A673 (cell line): ENCODE measurements around the gene SUMF1. TPM values are rescaled to one million over a fixed set of nuclear protein-coding genes. Genes with fewer than 3 reads are reported as not detected.

Experiments used
- BruUV-seq: library from RNA; stranded (reverse); fragments of 400-500 nt; replicated peaks from 2 replicates; lab custom pipeline; 2021; lab: Mats Ljungman, UMichigan
- CTCF ChIA-PET: fragments of 300-600 bp; sonication (Branson Sonifier 250); formaldehyde crosslinking; loops from one replicate; lab custom pipeline; 2022; ENCODE audit warnings: antibody characterized with exemption; lab: Charles Lee
- POLR2A ChIA-PET: fragments of 300-600 bp; sonication (Branson Sonifier 250); formaldehyde crosslinking; loops from one replicate; lab custom pipeline; 2022; ENCODE audit warnings: antibody characterized with exemption; ENCODE audit not compliant: low non-redundant PET; lab: Charles Lee
- DNase-seq: peaks from one replicate; pipeline ENCODE4 v3.0.0-alpha.2; 2015; ENCODE audit warnings: low spot score
- H3K27ac ChIP-seq: fragments of 200-600 bp; sonication (generic); 2 replicates; pipeline ENCODE4 v1.5.1; 2016; ENCODE audit warnings: mixed run types, low read depth, mild to moderate bottlenecking, mixed read lengths, antibody characterized with exemption, low read length; ENCODE audit not compliant: poor library complexity, severe bottlenecking
- H3K27me3 ChIP-seq: fragments of 200-600 bp; sonication (generic); replicated peaks from 2 replicates; pipeline ENCODE4 v1.6.1; 2017; ENCODE audit warnings: mixed run types, low read depth, mild to moderate bottlenecking, mixed read lengths, antibody characterized with exemption, low read length; ENCODE audit not compliant: insufficient read depth, poor library complexity
- H3K36me3 ChIP-seq: fragments of 200-600 bp; sonication (generic); 2 replicates; pipeline ENCODE4 v1.6.1; 2016; ENCODE audit warnings: mixed run types, mild to moderate bottlenecking, mixed read lengths, antibody characterized with exemption, low read length; ENCODE audit not compliant: insufficient read depth, poor library complexity, severe bottlenecking
- H3K4me1 ChIP-seq: fragments of 200-600 bp; sonication (generic); 2 replicates; pipeline ENCODE4 v1.6.1; 2017; ENCODE audit warnings: mixed run types, mild to moderate bottlenecking, mixed read lengths, antibody characterized with exemption, low read length; ENCODE audit not compliant: insufficient read depth, poor library complexity, severe bottlenecking
- H3K4me3 ChIP-seq: fragments of 200-600 bp; sonication (generic); 2 replicates; pipeline ENCODE4 v1.5.1; 2016; ENCODE audit warnings: low read depth, mixed run types, mild to moderate bottlenecking, mixed read lengths, low read length; ENCODE audit not compliant: poor library complexity, severe bottlenecking
- H3K9me3 ChIP-seq: fragments of 200-600 bp; sonication (generic); 2 replicates; pipeline ENCODE4 v1.6.1; 2016; ENCODE audit warnings: mixed run types, low read depth, mild to moderate bottlenecking, mixed read lengths, antibody characterized with exemption, low read length; ENCODE audit not compliant: poor library complexity, severe bottlenecking
- CTCF ChIP-seq: fragments of 300-800, 200-600 bp; sonication (generic); conservative IDR thresholded peaks from 2 replicates; pipeline ENCODE4 v1.5.1; 2017; ENCODE audit warnings: low read depth, mild to moderate bottlenecking, antibody characterized with exemption, low read length, moderate library complexity, mixed read lengths
- EZH2 ChIP-seq: fragments of 200-600 bp; sonication (generic); IDR thresholded peaks from 2 replicates; pipeline ENCODE4 v1.6.1; 2017; ENCODE audit warnings: borderline replicate concordance, low read depth, mild to moderate bottlenecking, mixed read lengths, antibody characterized with exemption, low read length; ENCODE audit not compliant: poor library complexity, severe bottlenecking
- intact Hi-C: fragments of 100-400 bp; cut with micrococcal nuclease; formaldehyde crosslinking; loops from one replicate; pipeline ENCODE4 v1.10.0; 2022; ENCODE audit not compliant: unreplicated experiment
- total RNA-seq: library from RNA; stranded (reverse); gene quantifications from 2 replicates; pipeline ENCODE4 v1.2.3, GENCODE V29; 2021

Gene SUMF1
- total RNA-seq, 1 experiment from 2014 or later = 7.8 TPM

- Histone ChIP-seq H3K27ac (no peak overlapping the region), H3K4me3 (no peak overlapping the region), H3K36me3 (no peaks in the 10 kb centered on the region), H3K9me3 (no peaks in the 10 kb centered on the region), H3K27me3 (no peaks in the 10 kb centered on the region), H3K4me1 (no peaks in the 10 kb centered on the region)
- POLR2A ChIA-PET = no interaction called here
- BruUV-seq = no TSS peak
- DNase-seq = no peak
- intact Hi-C loops = no loop called here
- CTCF ChIA-PET = no interaction called here
- TF ChIP-seq CTCF (no peak), EZH2 (no peak)
These were observed 104.5 kb downstream of the SUMF1 start for GRCh38 chr3:4362523-4362922.

- no peak for DNase-seq
- H3K27me3 ChIP-seq = no peaks in the 10 kb centered on the region
- CTCF ChIA-PET = interaction anchor here (1.0 kb wide), 1 partner anchor 273 kb away, joined by 3 read pairs; no protein-coding TSS in a partner anchor
- intact Hi-C loops = no loop called here
- TF ChIP-seq CTCF (no peak), EZH2 (no peak)
- BruUV-seq = no TSS peak
- POLR2A ChIA-PET = no interaction called here
- no peak overlapping the region for H3K4me3 ChIP-seq
- no peaks in the 10 kb centered on the region for H3K9me3 ChIP-seq
- no peaks in the 10 kb centered on the region for H3K4me1 ChIP-seq
- no peak overlapping the region for H3K27ac ChIP-seq
- H3K36me3 ChIP-seq = no peaks in the 10 kb centered on the region
These were observed 106.3 kb downstream of the SUMF1 start for GRCh38 chr3:4360817-4361216.

- Histone ChIP-seq H3K4me3 (no peak overlapping the region), H3K27me3 (no peaks in the 10 kb centered on the region), H3K36me3 (no peaks in the 10 kb centered on the region), H3K27ac (no peak overlapping the region), H3K9me3 (no peaks in the 10 kb centered on the region), H3K4me1 (no peaks in the 10 kb centered on the region)
- BruUV-seq = no TSS peak
- POLR2A ChIA-PET = no interaction called here
- CTCF ChIA-PET = no interaction called here
- DNase-seq = no peak
- intact Hi-C loops = no loop called here
- TF ChIP-seq EZH2 (no peak), CTCF (no peak)
These were observed 107.1 kb downstream of the SUMF1 start for GRCh38 chr3:4359805-4360502.
